RWPE2 (cell line): ENCODE measurements around the gene ZNF804A.

ENCODE experiments used
- ATAC-seq: fragments of 200-7000 bp; cut with Tn5 transposase; 3 replicates; pipeline ENCODE4 v1.9.1; 2021; ENCODE audit warnings: low read depth
- DNase-seq: peaks from one replicate; pipeline ENCODE4 v3.0.0-alpha.2; 2020; ENCODE audit warnings: low spot score
- H3K27ac ChIP-seq: fragments of 450-650 bp; 2 replicates; pipeline ENCODE4 v1.5.1; 2017; ENCODE audit warnings: mild to moderate bottlenecking; ENCODE audit not compliant: poor library complexity, severe bottlenecking
- H3K27me3 ChIP-seq: fragments of 250-450 bp; sonication (Bioruptor Pico); 2 replicates; pipeline ENCODE4 v1.5.1; 2021; ENCODE audit warnings: mild to moderate bottlenecking, moderate library complexity; ENCODE audit not compliant: insufficient read depth, poor library complexity, severe bottlenecking
- H3K36me3 ChIP-seq: fragments of 250-450 bp; sonication (Bioruptor Pico); 2 replicates; pipeline ENCODE4 v1.5.1; 2020; ENCODE audit warnings: low read depth, mild to moderate bottlenecking, moderate library complexity
- H3K4me1 ChIP-seq: fragments of 250-450 bp; sonication (Bioruptor Pico); 2 replicates; pipeline ENCODE4 v1.5.1; 2021; ENCODE audit warnings: mild to moderate bottlenecking, moderate library complexity; ENCODE audit not compliant: insufficient read depth, poor library complexity, severe bottlenecking
- H3K4me3 ChIP-seq: fragments of 250-450 bp; sonication (Bioruptor Pico); 2 replicates; pipeline ENCODE4 v1.5.1; 2021; ENCODE audit warnings: mild to moderate bottlenecking, moderate library complexity; ENCODE audit not compliant: severe bottlenecking
- H3K9me3 ChIP-seq: fragments of 250-450 bp; sonication (Bioruptor Pico); 2 replicates; pipeline ENCODE4 v1.5.1; 2021; ENCODE audit warnings: mild to moderate bottlenecking, moderate library complexity; ENCODE audit not compliant: severe bottlenecking
- CTCF ChIP-seq: fragments of 450-650 bp; IDR thresholded peaks from one replicate; pipeline ENCODE4 v1.5.1; 2017; ENCODE audit warnings: mild to moderate bottlenecking, moderate library complexity; ENCODE audit not compliant: poor library complexity, severe bottlenecking

Gene ZNF804A

DNA sequence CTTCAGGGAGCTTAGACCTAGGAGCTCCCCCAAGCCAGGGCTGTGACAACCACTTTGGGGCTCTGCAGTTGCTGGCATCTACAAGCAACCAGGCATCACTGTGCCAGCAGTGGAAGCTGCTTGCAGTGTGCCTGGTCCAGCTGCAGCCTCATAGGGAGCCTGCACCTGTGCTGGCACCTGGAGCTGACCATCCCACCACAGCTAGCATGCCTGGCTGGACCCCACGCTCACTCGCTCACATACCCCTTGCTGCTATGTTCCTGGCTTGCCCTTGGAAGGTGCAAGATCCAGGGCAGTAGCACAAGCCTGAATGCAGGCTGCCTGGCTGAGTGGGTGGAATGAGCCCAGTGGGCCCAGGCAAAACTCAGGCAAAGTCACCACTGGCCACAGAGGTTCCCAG, 82.5 kb downstream of the ZNF804A start:
- Histone ChIP-seq H3K9me3 (no peaks in the 10 kb centered on the region), H3K36me3 (no peaks in the 10 kb centered on the region), H3K4me1 (no peaks in the 10 kb centered on the region), H3K4me3 (no peak overlapping the region), H3K27me3 (no peaks in the 10 kb centered on the region), H3K27ac (no peak overlapping the region)
- no peak for TF ChIP-seq CTCF
- ATAC-seq: no peak
- DNase-seq: no peak

DNA sequence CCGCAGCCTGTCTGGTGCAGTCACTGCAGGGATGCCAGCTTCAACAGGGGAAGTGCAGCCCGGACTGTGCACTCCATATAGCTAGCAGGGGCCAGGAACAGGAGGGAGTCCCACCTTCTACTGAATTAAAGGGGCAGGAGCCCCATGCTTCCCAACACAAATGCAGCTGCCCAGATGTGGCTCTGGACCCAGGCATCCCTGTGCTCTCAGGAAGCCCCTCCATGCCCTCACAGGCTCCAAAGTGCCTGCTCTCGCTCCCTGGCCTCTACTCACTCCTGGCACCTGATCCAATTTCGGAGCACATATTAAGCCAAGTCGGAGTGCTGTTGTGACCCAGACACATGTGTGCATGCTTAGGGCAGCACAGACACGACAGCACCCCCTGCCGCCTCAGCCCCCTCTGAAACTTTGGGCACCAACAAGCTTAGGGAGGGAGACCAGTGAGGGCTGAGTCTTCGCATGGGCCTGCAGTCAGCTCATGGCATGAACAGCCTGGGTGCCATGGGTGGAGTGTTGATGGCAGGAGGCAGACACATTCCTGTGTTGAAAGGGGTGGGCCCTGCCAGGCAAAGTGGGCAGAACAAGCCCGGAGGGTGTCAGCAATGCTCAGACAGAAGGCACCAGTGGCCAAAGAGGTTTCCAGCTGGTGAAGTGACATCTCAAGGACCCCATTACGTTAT, 83.5 kb downstream of the ZNF804A start:
- DNase-seq (no peak), ATAC-seq (0 out of 3 replicates have a peak, but pooled peaks have one; percentile 27)
- no peaks in the 10 kb centered on the region for H3K9me3 ChIP-seq
- H3K4me1 ChIP-seq: no peaks in the 10 kb centered on the region
- TF ChIP-seq CTCF: no peak
- no peaks in the 10 kb centered on the region for H3K27me3 ChIP-seq
- no peaks in the 10 kb centered on the region for H3K36me3 ChIP-seq
- H3K4me3 ChIP-seq: no peak overlapping the region
- H3K27ac ChIP-seq: no peak overlapping the region

GRCh38 chr2:184683911-184684310, 85.6 kb downstream of the ZNF804A start:
- TF ChIP-seq CTCF: no peak
- no peaks in the 10 kb centered on the region for H3K4me1 ChIP-seq
- H3K4me3 ChIP-seq: no peak overlapping the region
- ATAC-seq (no peak), DNase-seq (no peak)
- no peaks in the 10 kb centered on the region for H3K36me3 ChIP-seq
- no peaks in the 10 kb centered on the region for H3K9me3 ChIP-seq
- H3K27me3 ChIP-seq: no peaks in the 10 kb centered on the region
- no peak overlapping the region for H3K27ac ChIP-seq

- H3K27me3 ChIP-seq: no peaks in the 10 kb centered on the region
- no peak for TF ChIP-seq CTCF
- no peaks in the 10 kb centered on the region for H3K36me3 ChIP-seq
- no peaks in the 10 kb centered on the region for H3K9me3 ChIP-seq
- no peak overlapping the region for H3K4me3 ChIP-seq
- no peak overlapping the region for H3K27ac ChIP-seq
- DNase-seq (no peak), ATAC-seq (no peak)
- no peaks in the 10 kb centered on the region for H3K4me1 ChIP-seq
These were observed 87.9 kb downstream of the ZNF804A start for GRCh38 chr2:184685999-184686841.

GRCh38 chr2:184689638-184690037, 91.3 kb downstream of the ZNF804A start:
- no peak overlapping the region for H3K4me3 ChIP-seq
- DNase-seq: no peak
- H3K4me1 ChIP-seq: no peaks in the 10 kb centered on the region
- TF ChIP-seq CTCF: no peak
- H3K27ac ChIP-seq: no peak overlapping the region
- no peak for ATAC-seq
- H3K9me3 ChIP-seq: no peaks in the 10 kb centered on the region
- H3K36me3 ChIP-seq: no peaks in the 10 kb centered on the region
- H3K27me3 ChIP-seq: no peaks in the 10 kb centered on the region
